NB4 (cell line): ENCODE measurements around the gene PLSCR3.

Experiments
- POLR2A ChIP-seq: IDR thresholded peaks from 2 replicates; pipeline ENCODE4 v1.6.1; 2011; ENCODE audit warnings: mild to moderate bottlenecking; ENCODE audit not compliant: insufficient read length; ENCODE audit errors: extremely low read depth
- TF ChIP-seq, protein P1 (sequence below): IDR thresholded peaks from one replicate; pipeline ENCODE4 v1.5.1; 2012; ENCODE audit warnings: low read depth, low read length
- TF ChIP-seq, protein P2 (sequence below): IDR thresholded peaks from 2 replicates; pipeline ENCODE4 v1.6.1; 2011; ENCODE audit warnings: low read depth, low read length

- TF ChIP-seq, protein P1, sequence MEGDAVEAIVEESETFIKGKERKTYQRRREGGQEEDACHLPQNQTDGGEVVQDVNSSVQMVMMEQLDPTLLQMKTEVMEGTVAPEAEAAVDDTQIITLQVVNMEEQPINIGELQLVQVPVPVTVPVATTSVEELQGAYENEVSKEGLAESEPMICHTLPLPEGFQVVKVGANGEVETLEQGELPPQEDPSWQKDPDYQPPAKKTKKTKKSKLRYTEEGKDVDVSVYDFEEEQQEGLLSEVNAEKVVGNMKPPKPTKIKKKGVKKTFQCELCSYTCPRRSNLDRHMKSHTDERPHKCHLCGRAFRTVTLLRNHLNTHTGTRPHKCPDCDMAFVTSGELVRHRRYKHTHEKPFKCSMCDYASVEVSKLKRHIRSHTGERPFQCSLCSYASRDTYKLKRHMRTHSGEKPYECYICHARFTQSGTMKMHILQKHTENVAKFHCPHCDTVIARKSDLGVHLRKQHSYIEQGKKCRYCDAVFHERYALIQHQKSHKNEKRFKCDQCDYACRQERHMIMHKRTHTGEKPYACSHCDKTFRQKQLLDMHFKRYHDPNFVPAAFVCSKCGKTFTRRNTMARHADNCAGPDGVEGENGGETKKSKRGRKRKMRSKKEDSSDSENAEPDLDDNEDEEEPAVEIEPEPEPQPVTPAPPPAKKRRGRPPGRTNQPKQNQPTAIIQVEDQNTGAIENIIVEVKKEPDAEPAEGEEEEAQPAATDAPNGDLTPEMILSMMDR = no peak
- TF ChIP-seq POLR2A = no peak
- TF ChIP-seq, protein P2, sequence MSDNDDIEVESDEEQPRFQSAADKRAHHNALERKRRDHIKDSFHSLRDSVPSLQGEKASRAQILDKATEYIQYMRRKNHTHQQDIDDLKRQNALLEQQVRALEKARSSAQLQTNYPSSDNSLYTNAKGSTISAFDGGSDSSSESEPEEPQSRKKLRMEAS = no peak
Measured at GRCh38 chr17:7440834-7441195, 46.5 kb upstream of the PLSCR3 start.
